ENCODE measurements around the gene COL1A2. TPM values are rescaled to one million over a fixed set of nuclear protein-coding genes. Genes with fewer than 3 reads are reported as not detected.

Gene COL1A2
- total and polyA plus RNA-seq, 2 of the 13 experiments (the other 11 are each of a cell fraction or from before 2014, with no cell fraction given), result not detected

DNA sequence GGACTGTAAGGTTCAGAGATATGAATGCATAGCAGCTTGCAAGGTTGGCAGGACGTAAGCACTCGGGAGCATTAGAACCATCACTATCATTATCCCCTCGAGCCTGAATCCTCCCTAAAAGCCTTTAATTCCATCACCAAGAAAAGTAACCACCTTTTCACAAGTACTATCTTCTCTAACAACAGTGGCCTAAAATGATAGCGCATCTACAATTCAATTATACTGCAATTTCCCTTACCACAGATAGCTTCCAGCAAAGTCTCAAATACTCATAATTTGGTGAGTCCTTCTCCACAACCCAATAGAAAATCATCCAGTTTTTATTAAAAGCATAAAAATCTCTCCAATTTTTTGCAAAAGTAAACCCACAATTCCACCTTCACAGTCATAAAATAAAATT lies 42.0 kb downstream of the COL1A2 start:
- BruUV-seq (replicated peaks), result no TSS peak
- no peak for TF ChIP-seq ZNF329 (CRISPR knock-in tag; IDR thresholded peaks at IDR 0.05; ENCODE audit: low read depth)
- TF ChIP-seq, protein P1, sequence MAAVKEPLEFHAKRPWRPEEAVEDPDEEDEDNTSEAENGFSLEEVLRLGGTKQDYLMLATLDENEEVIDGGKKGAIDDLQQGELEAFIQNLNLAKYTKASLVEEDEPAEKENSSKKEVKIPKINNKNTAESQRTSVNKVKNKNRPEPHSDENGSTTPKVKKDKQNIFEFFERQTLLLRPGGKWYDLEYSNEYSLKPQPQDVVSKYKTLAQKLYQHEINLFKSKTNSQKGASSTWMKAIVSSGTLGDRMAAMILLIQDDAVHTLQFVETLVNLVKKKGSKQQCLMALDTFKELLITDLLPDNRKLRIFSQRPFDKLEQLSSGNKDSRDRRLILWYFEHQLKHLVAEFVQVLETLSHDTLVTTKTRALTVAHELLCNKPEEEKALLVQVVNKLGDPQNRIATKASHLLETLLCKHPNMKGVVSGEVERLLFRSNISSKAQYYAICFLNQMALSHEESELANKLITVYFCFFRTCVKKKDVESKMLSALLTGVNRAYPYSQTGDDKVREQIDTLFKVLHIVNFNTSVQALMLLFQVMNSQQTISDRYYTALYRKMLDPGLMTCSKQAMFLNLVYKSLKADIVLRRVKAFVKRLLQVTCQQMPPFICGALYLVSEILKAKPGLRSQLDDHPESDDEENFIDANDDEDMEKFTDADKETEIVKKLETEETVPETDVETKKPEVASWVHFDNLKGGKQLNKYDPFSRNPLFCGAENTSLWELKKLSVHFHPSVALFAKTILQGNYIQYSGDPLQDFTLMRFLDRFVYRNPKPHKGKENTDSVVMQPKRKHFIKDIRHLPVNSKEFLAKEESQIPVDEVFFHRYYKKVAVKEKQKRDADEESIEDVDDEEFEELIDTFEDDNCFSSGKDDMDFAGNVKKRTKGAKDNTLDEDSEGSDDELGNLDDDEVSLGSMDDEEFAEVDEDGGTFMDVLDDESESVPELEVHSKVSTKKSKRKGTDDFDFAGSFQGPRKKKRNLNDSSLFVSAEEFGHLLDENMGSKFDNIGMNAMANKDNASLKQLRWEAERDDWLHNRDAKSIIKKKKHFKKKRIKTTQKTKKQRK (IDR thresholded peaks at IDR 0.05; ENCODE audit: low read length), result no peak
- in situ Hi-C loops (cut with HindIII; ENCODE audit: extremely low pct_ligation_motif_present, low pct_unique_long_range_greater_than_20kb) (loop anchor here (25.0 kb wide), 1 partner anchor 801 kb away; no protein-coding TSS in a partner anchor), intact Hi-C loops (cut with micrococcal nuclease; ENCODE audit: unreplicated experiment) (loop anchor here (1.0 kb wide), 1 partner anchor 147 kb away; no protein-coding TSS in a partner anchor)
- Histone ChIP-seq H3K4me3 (replicated peaks in 1 of 3; ENCODE audit: insufficient read depth in 1 of 3, low read depth in 2 of 3, low read length in 3 of 3) (no peak overlapping the region), H3K9me3 (ENCODE audit: low read length) (no peaks in the 10 kb centered on the region), H3K4me2 (ENCODE audit: low read depth, low read length) (no peak overlapping the region), H3K79me2 (ENCODE audit: insufficient read depth, low read length) (no peaks in the 10 kb centered on the region), H3K27ac (ENCODE audit: extremely low read length, insufficient read depth, low read length) (no peak overlapping the region), H3K9ac (ENCODE audit: insufficient read depth, low read depth, low read length) (no peak overlapping the region), H3K36me3 (replicated peaks in 1 of 2; ENCODE audit: control insufficient read depth in 1 of 2, insufficient read depth in 2 of 2, low read length in 2 of 2) (no peaks in the 10 kb centered on the region), H3K27me3 (ENCODE audit: control insufficient read depth in 1 of 2, insufficient read depth in 2 of 2, low read length in 2 of 2) (no peaks in the 10 kb centered on the region; a peak in 1 of 5 replicates), H3K4me1 (ENCODE audit: insufficient read depth, low read length) (peaks cover 56% of the 10 kb centered on the region), H4K20me1 (ENCODE audit: insufficient read depth, low read length) (no peaks in the 10 kb centered on the region), H2AFZ (ENCODE audit: low read length) (peak overlapping the region; percentile 70)
- POLR2A ChIA-PET, result no interaction called here
- WGBS (ENCODE audit: low lambda C conversion rate), result 83% methylated on average over 4 of the region's 4 CpGs
- DNase-seq (ENCODE audit: low spot score) (no peak), FAIRE-seq (no peak), ATAC-seq (no peak)
- CTCF ChIA-PET (ENCODE audit: low intra/inter-chr PET ratio, low total read pairs), result interaction anchor here (2.6 kb wide), 1 partner anchor 148 kb away, joined by 15 read pairs; no protein-coding TSS in a partner anchor

- in situ Hi-C loops (cut with HindIII; ENCODE audit: extremely low pct_ligation_motif_present, low pct_unique_long_range_greater_than_20kb), result loop anchor here (25.0 kb wide), 1 partner anchor 797 kb away; no protein-coding TSS in a partner anchor
- H3K27me3 ChIP-seq (ENCODE audit: control insufficient read depth in 1 of 2, insufficient read depth in 2 of 2, low read length in 2 of 2), result no peaks in the 10 kb centered on the region
- peak; percentile 73 for ATAC-seq
- no peaks in the 10 kb centered on the region for H4K20me1 ChIP-seq (ENCODE audit: insufficient read depth, low read length)
- WGBS (ENCODE audit: low lambda C conversion rate), result 23% methylated on average over 3 of the region's 3 CpGs
- no peak overlapping the region for H2AFZ ChIP-seq (ENCODE audit: low read length)
- FAIRE-seq, result peak; percentile 81
- intact Hi-C loops (cut with micrococcal nuclease; ENCODE audit: unreplicated experiment), result loop anchor here (10.0 kb wide), 1 partner anchor 765 kb away; no protein-coding TSS in a partner anchor
- peak overlapping the region; percentile 71 for H3K27ac ChIP-seq (ENCODE audit: extremely low read length, insufficient read depth, low read length)
- H3K4me3 ChIP-seq (replicated peaks in 1 of 3; ENCODE audit: insufficient read depth in 1 of 3, low read depth in 2 of 3, low read length in 3 of 3), result peak overlapping the region in 2 of 3 experiments; percentile 38 to 56; a peak in 2 of 6 replicates
- no peaks in the 10 kb centered on the region for H3K79me2 ChIP-seq (ENCODE audit: insufficient read depth, low read length)
- BruUV-seq (replicated peaks), result no TSS peak
- no peaks in the 10 kb centered on the region for H3K36me3 ChIP-seq (replicated peaks in 1 of 2; ENCODE audit: control insufficient read depth in 1 of 2, insufficient read depth in 2 of 2, low read length in 2 of 2)
- peak; percentile 64 for DNase-seq (ENCODE audit: low spot score)
- H3K9me3 ChIP-seq (ENCODE audit: low read length), result no peaks in the 10 kb centered on the region
- H3K4me2 ChIP-seq (ENCODE audit: low read depth, low read length), result peak overlapping the region; percentile 76
- CTCF ChIA-PET (ENCODE audit: low intra/inter-chr PET ratio, low total read pairs), result no interaction called here
- H3K9ac ChIP-seq (ENCODE audit: insufficient read depth, low read depth, low read length), result peak overlapping the region; percentile 60
- POLR2A ChIA-PET, result interaction anchor here (0.8 to 1.0 kb wide), 2 partner anchors 217 to 468 kb away, joined by 3 read pairs; no protein-coding TSS in a partner anchor
- H3K4me1 ChIP-seq (ENCODE audit: insufficient read depth, low read length), result peaks cover 53% of the 10 kb centered on the region
- TF ChIP-seq, protein P2, sequence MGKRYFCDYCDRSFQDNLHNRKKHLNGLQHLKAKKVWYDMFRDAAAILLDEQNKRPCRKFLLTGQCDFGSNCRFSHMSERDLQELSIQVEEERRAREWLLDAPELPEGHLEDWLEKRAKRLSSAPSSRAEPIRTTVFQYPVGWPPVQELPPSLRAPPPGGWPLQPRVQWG (CRISPR knock-in tag; IDR thresholded peaks at IDR 0.05; ENCODE audit: borderline replicate concordance, low read depth), result no peak
- TF ChIP-seq ESRRA (CRISPR knock-in tag; IDR thresholded peaks at IDR 0.05; ENCODE audit: low read depth), result peak; percentile 28; the same call in 1 of the 2 replicates
- peak; percentile 69 for TF ChIP-seq NR2F6 (IDR thresholded peaks at IDR 0.05)
- peak; percentile 44; the same call in 1 of the 2 replicates for TF ChIP-seq NR2F6 (CRISPR knock-in tag; IDR thresholded peaks at IDR 0.05)
- TF ChIP-seq ISL2 (CRISPR knock-in tag; IDR thresholded peaks at IDR 0.05), result peak; percentile 72
- TF ChIP-seq HMG20A (CRISPR knock-in tag; IDR thresholded peaks at IDR 0.05; ENCODE audit: borderline replicate concordance), result peak; percentile 73; the same call in 1 of the 2 replicates
- peak; percentile 92 for TF ChIP-seq ARID5B (CRISPR knock-in tag; IDR thresholded peaks at IDR 0.05)
- peak; percentile 52; the same call in 1 of the 2 replicates for TF ChIP-seq FOXA3 (CRISPR knock-in tag; IDR thresholded peaks at IDR 0.05)
These were observed 45.2 kb downstream of the COL1A2 start for GRCh38 chr7:94439893-94440381.
